HepG2 (cell line): Measurements from ENCODE around the gene SIGLEC7. TPM values are rescaled to one million over a fixed set of nuclear protein-coding genes. Genes with fewer than 3 reads are reported as not detected.

Experiments used
- ATAC-seq: fragments of 200-7000 bp; cut with Tn5 transposase; 3 replicates; pipeline ENCODE4 v1.9.1; 2020; ENCODE audit warnings: mild to moderate bottlenecking, moderate library complexity
- BruUV-seq: library from RNA; stranded (reverse); fragments of 400-500 nt; replicated peaks from 2 replicates; lab custom pipeline; 2021; lab: Mats Ljungman, UMichigan
- CTCF ChIA-PET: fragments of 300-600 bp; formaldehyde crosslinking; extraction: SDS; loops from one replicate; lab custom pipeline; 2021; ENCODE audit warnings: low total read pairs, inconsistent platforms, low intra/inter-chr PET ratio; lab: Yijun Ruan, JAX
- POLR2A ChIA-PET: fragments of 350-600 bp; sonication (Branson Sonifier 250); formaldehyde crosslinking; loops from one replicate; lab custom pipeline; 2020; ENCODE audit warnings: antibody characterized with exemption, inconsistent platforms; lab: Yijun Ruan, JAX
- DNase-seq: peaks from one replicate; pipeline ENCODE4 v3.0.0-alpha.2; 2015; ENCODE audit warnings: low spot score
- FAIRE-seq: peaks from 3 replicates; lab custom pipeline; 2011; peaks lifted over from hg19 to GRCh38; lab: Jason Lieb, UNC
- H2AFZ ChIP-seq: one replicate; pipeline ENCODE4 v1.6.1; 2011; ENCODE audit warnings: low read length, inconsistent platforms
- H3K27ac ChIP-seq: fragments of 300-600 bp; 3 replicates; pipeline ENCODE4 v1.8.0; 2011; ENCODE audit warnings: mixed run types, mild to moderate bottlenecking, mixed read lengths, low read length, inconsistent platforms; ENCODE audit not compliant: insufficient read depth; ENCODE audit errors: extremely low read length
- H3K27me3 ChIP-seq, 2 experiments: fragments of 200-600 bp in 1 of 2; 2 replicates in 1 of 2; 3 replicates in 1 of 2; pipeline versions ENCODE4 v1.6.0 to v1.8.0; 2011; ENCODE audit warnings: low read length in 2 of 2, mild to moderate bottlenecking in 2 of 2, moderate library complexity in 2 of 2, inconsistent platforms in 1 of 2; ENCODE audit not compliant: insufficient read depth in 2 of 2, control insufficient read depth in 1 of 2
- H3K36me3 ChIP-seq, 2 experiments: fragments of 200-600 bp in 1 of 2; replicated peaks in 1 of 2; 2 replicates in 1 of 2; 3 replicates in 1 of 2; pipeline versions ENCODE4 v1.5.1 to v1.8.0; 2011; ENCODE audit warnings: low read length in 2 of 2, inconsistent platforms in 1 of 2; ENCODE audit not compliant: insufficient read depth in 2 of 2, control insufficient read depth in 1 of 2
- H3K4me1 ChIP-seq: 2 replicates; pipeline ENCODE4 v1.5.1; 2012; ENCODE audit warnings: low read length, inconsistent platforms; ENCODE audit not compliant: insufficient read depth
- H3K4me2 ChIP-seq: 2 replicates; pipeline ENCODE4 v1.6.0; 2011; ENCODE audit warnings: low read depth, low read length, inconsistent platforms
- H3K4me3 ChIP-seq, 3 experiments: fragments of 200-600 bp in 1 of 3; sonication (generic), shearing (Covaris generic) in 1 of 3; replicated peaks in 1 of 3; 2 replicates each; pipeline ENCODE4 v1.5.1; 2011 to 2016; ENCODE audit warnings: low read length in 3 of 3, inconsistent platforms in 2 of 3, low read depth in 2 of 3, mild to moderate bottlenecking in 2 of 3, control low read depth in 1 of 3, mixed read lengths in 1 of 3; ENCODE audit not compliant: insufficient read depth in 1 of 3
- H3K79me2 ChIP-seq: one replicate; pipeline ENCODE4 v1.6.1; 2011; ENCODE audit warnings: low read length, inconsistent platforms; ENCODE audit not compliant: insufficient read depth
- H3K9ac ChIP-seq: 2 replicates; pipeline ENCODE4 v1.6.0; 2011; ENCODE audit warnings: mild to moderate bottlenecking, low read depth, low read length, inconsistent platforms; ENCODE audit not compliant: insufficient read depth
- H3K9me3 ChIP-seq: 2 replicates; pipeline ENCODE4 v1.5.1; 2012; ENCODE audit warnings: mild to moderate bottlenecking, low read length
- H4K20me1 ChIP-seq: 2 replicates; pipeline ENCODE4 v1.6.0; 2011; ENCODE audit warnings: inconsistent platforms, mild to moderate bottlenecking, low read length, moderate library complexity; ENCODE audit not compliant: insufficient read depth
- DNMT1 ChIP-seq: sonication (generic); formaldehyde crosslinking; IDR thresholded peaks from 2 replicates; pipeline ENCODE4 v1.5.1; 2020; ENCODE audit warnings: mild to moderate bottlenecking, missing genetic modification reagents
- HMG20A ChIP-seq: IDR thresholded peaks from 2 replicates; pipeline ENCODE4 v1.6.1; 2016; ENCODE audit warnings: borderline replicate concordance
- MIER2 ChIP-seq: IDR thresholded peaks from 2 replicates; pipeline ENCODE4 v1.6.1; 2016; ENCODE audit warnings: missing biosample characterization, missing genetic modification reagents
- MXI1 ChIP-seq: IDR thresholded peaks from 3 replicates; pipeline ENCODE4 v1.6.1; 2012; ENCODE audit warnings: low read depth, low read length, inconsistent platforms, borderline replicate concordance
- SP5 ChIP-seq: IDR thresholded peaks from 2 replicates; pipeline ENCODE4 v1.6.1; 2016; ENCODE audit warnings: low read depth, borderline replicate concordance
- ZFP82 ChIP-seq: sonication (generic); formaldehyde crosslinking; IDR thresholded peaks from 2 replicates; pipeline ENCODE4 v1.5.1; 2020; ENCODE audit warnings: mild to moderate bottlenecking, missing genetic modification reagents, borderline replicate concordance
- ZNF235 ChIP-seq: sonication (generic); formaldehyde crosslinking; IDR thresholded peaks from 2 replicates; pipeline ENCODE4 v1.8.1; 2023; ENCODE audit warnings: mild to moderate bottlenecking, missing genetic modification reagents, borderline replicate concordance
- ZNF263 ChIP-seq: sonication (generic); formaldehyde crosslinking; IDR thresholded peaks from 2 replicates; pipeline ENCODE4 v1.4.0; 2020; ENCODE audit warnings: missing genetic modification reagents
- ZNF7 ChIP-seq: IDR thresholded peaks from 2 replicates; pipeline ENCODE4 v1.6.1; 2016; ENCODE audit warnings: missing biosample characterization, missing genetic modification reagents
- WGBS: methylation state at CpG from one replicate; pipeline ENCODE4 v1.1.6; 2017; ENCODE audit warnings: low lambda C conversion rate; 5-methylcytosine and 5-hydroxymethylcytosine counted together
- in situ Hi-C: cut with HindIII; loops from 2 replicates; pipeline ENCODE4 v1.10.0; 2017; ENCODE audit warnings: low pct_unique_long_range_greater_than_20kb; ENCODE audit not compliant: extremely low pct_ligation_motif_present
- intact Hi-C: fragments of 100-400 bp; cut with micrococcal nuclease; formaldehyde crosslinking; loops from one replicate; pipeline ENCODE4 v1.10.0; 2022; ENCODE audit not compliant: unreplicated experiment
- polyA plus RNA-seq, 8 experiments: library from polyadenylated mRNA; depleted of rRNA in 3 of 8; stranded (reverse) in 7 of 8; unstranded in 1 of 8; fragments of >200 nt; fragmentation: Illumina TruSeq in 4 of 8; extraction: Trizol in 4 of 8; gene quantifications; 2 replicates each; pipeline versions ENCODE4 v1.2.1 to v1.2.3, GENCODE V29; 2011 to 2016; ENCODE audit warnings: low read depth in 4 of 8, missing spikeins in 1 of 8, mixed read lengths in 1 of 8; ENCODE audit not compliant: insufficient read depth in 1 of 8
- total RNA-seq, 5 experiments: library from RNA; depleted of rRNA; stranded (reverse); fragments of >200 nt; fragmentation: Illumina TruSeq; extraction: Trizol; gene quantifications; 2 replicates each; pipeline ENCODE4 v1.2.3, GENCODE V29; 2016; ENCODE audit warnings: low read depth in 1 of 5
- TF ChIP-seq, protein P1 (sequence below): sonication (generic); formaldehyde crosslinking; IDR thresholded peaks from 2 replicates; pipeline ENCODE4 v1.4.0; 2020; ENCODE audit warnings: missing genetic modification reagents, borderline replicate concordance
- TF ChIP-seq, protein P2 (sequence below): sonication (generic); formaldehyde crosslinking; IDR thresholded peaks from 2 replicates; pipeline ENCODE4 v1.4.0; 2020; ENCODE audit warnings: mild to moderate bottlenecking, missing genetic modification reagents

The SIGLEC7 gene
- total and polyA plus RNA-seq, 2 of the 13 experiments (the other 11 are each of a cell fraction or from before 2014, with no cell fraction given) = not detected

DNA sequence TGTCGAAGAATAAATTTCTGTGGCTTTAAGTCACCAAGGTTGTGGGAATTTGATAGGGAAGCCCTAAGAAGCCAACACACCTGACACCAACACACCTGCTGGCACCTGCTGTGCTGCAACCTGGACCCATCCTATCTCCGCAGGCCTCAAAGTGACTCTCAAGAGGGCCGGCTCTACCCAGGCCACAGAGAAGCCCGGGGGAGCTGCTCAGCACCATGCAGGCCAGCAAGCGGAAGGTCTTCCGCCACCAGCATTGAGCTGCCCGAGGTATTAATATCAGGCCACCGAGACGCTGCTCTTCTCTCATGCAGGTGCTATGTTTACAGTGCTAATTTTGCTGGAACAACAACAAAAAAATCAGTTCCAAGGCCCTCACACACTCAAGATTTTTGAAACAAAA, 50.6 kb downstream of the SIGLEC7 start:
- ATAC-seq = no peak
- no peak for DNase-seq
- intact Hi-C loops = no loop called here
- TF ChIP-seq DNMT1 (no peak), MXI1 (no peak), SP5 (CRISPR knock-in tag) (no peak), ZNF263 (CRISPR knock-in tag) (no peak)
- no peak overlapping the region for H3K27ac ChIP-seq
- H3K9ac ChIP-seq = no peak overlapping the region
- BruUV-seq = no TSS peak
- no peak overlapping the region for H2AFZ ChIP-seq
- FAIRE-seq = no peak
- whole genome bisulfite sequencing = 18% methylated on average over 6 of the region's 9 CpGs
- in situ Hi-C loops = no loop called here
- H3K4me3 ChIP-seq = no peak overlapping the region
- H3K9me3 ChIP-seq = no peaks in the 10 kb centered on the region
- CTCF ChIA-PET = no interaction called here
- H3K36me3 ChIP-seq = no peaks in the 10 kb centered on the region
- POLR2A ChIA-PET = no interaction called here
- H4K20me1 ChIP-seq = no peaks in the 10 kb centered on the region
- H3K27me3 ChIP-seq = peaks cover 7 to 50% of the 10 kb centered on the region in 2 experiments; a peak in 4 of 5 replicates
- no peak overlapping the region for H3K4me2 ChIP-seq
- no peaks in the 10 kb centered on the region for H3K79me2 ChIP-seq
- no peaks in the 10 kb centered on the region for H3K4me1 ChIP-seq

GRCh38 chr19:51194527-51195315, 52.6 kb downstream of the SIGLEC7 start:
- ATAC-seq = no peak
- H3K9me3 ChIP-seq = no peaks in the 10 kb centered on the region
- ChIA-PET CTCF (no interaction called here), POLR2A (no interaction called here)
- no peak overlapping the region for H3K27ac ChIP-seq
- no peaks in the 10 kb centered on the region for H3K4me1 ChIP-seq
- WGBS = 2% methylated on average over 14 of the region's 21 CpGs
- no peak overlapping the region for H2AFZ ChIP-seq
- no peak overlapping the region for H3K9ac ChIP-seq
- no peaks in the 10 kb centered on the region for H4K20me1 ChIP-seq
- no peak for DNase-seq
- no peak overlapping the region for H3K4me2 ChIP-seq
- no peaks in the 10 kb centered on the region for H3K79me2 ChIP-seq
- FAIRE-seq = no peak
- no peaks in the 10 kb centered on the region for H3K36me3 ChIP-seq
- intact Hi-C loops = no loop called here
- BruUV-seq = no TSS peak
- in situ Hi-C loops = no loop called here
- H3K4me3 ChIP-seq = no peak overlapping the region
- H3K27me3 ChIP-seq = peaks cover 7 to 55% of the 10 kb centered on the region in 2 experiments; a peak in 4 of 5 replicates
- no peak for TF ChIP-seq ZFP82 (CRISPR knock-in tag)
- TF ChIP-seq MIER2 (CRISPR knock-in tag) = no peak
- TF ChIP-seq, protein P1, sequence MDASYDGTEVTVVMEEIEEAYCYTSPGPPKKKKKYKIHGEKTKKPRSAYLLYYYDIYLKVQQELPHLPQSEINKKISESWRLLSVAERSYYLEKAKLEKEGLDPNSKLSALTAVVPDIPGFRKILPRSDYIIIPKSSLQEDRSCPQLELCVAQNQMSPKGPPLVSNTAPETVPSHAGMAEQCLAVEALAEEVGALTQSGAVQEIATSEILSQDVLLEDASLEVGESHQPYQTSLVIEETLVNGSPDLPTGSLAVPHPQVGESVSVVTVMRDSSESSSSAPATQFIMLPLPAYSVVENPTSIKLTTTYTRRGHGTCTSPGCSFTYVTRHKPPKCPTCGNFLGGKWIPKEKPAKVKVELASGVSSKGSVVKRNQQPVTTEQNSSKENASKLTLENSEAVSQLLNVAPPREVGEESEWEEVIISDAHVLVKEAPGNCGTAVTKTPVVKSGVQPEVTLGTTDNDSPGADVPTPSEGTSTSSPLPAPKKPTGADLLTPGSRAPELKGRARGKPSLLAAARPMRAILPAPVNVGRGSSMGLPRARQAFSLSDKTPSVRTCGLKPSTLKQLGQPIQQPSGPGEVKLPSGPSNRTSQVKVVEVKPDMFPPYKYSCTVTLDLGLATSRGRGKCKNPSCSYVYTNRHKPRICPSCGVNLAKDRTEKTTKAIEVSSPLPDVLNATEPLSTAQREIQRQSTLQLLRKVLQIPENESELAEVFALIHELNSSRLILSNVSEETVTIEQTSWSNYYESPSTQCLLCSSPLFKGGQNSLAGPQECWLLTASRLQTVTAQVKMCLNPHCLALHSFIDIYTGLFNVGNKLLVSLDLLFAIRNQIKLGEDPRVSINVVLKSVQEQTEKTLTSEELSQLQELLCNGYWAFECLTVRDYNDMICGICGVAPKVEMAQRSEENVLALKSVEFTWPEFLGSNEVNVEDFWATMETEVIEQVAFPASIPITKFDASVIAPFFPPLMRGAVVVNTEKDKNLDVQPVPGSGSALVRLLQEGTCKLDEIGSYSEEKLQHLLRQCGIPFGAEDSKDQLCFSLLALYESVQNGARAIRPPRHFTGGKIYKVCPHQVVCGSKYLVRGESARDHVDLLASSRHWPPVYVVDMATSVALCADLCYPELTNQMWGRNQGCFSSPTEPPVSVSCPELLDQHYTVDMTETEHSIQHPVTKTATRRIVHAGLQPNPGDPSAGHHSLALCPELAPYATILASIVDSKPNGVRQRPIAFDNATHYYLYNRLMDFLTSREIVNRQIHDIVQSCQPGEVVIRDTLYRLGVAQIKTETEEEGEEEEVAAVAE (CRISPR knock-in tag) = no peak
- TF ChIP-seq ZNF7 = no peak
- TF ChIP-seq HMG20A (CRISPR knock-in tag) = no peak
- TF ChIP-seq ZNF235 (CRISPR knock-in tag) = no peak
- TF ChIP-seq, protein P2, sequence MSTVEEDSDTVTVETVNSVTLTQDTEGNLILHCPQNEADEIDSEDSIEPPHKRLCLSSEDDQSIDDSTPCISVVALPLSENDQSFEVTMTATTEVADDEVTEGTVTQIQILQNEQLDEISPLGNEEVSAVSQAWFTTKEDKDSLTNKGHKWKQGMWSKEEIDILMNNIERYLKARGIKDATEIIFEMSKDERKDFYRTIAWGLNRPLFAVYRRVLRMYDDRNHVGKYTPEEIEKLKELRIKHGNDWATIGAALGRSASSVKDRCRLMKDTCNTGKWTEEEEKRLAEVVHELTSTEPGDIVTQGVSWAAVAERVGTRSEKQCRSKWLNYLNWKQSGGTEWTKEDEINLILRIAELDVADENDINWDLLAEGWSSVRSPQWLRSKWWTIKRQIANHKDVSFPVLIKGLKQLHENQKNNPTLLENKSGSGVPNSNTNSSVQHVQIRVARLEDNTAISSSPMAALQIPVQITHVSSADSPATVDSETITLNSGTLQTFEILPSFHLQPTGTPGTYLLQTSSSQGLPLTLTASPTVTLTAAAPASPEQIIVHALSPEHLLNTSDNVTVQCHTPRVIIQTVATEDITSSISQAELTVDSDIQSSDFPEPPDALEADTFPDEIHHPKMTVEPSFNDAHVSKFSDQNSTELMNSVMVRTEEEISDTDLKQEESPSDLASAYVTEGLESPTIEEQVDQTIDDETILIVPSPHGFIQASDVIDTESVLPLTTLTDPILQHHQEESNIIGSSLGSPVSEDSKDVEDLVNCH (CRISPR knock-in tag) = no peak
